H1 (cell line): Measurements from ENCODE around the gene VAMP3. TPM values are rescaled to one million over a fixed set of nuclear protein-coding genes. Genes with fewer than 3 reads are reported as not detected.

Experiments
- CEBPB ChIP-seq: IDR thresholded peaks from 2 replicates; pipeline ENCODE4 v1.6.1; 2012; ENCODE audit warnings: low read depth, low read length
- GABPA ChIP-seq: IDR thresholded peaks from 2 replicates; pipeline ENCODE4 v1.6.1; 2011; ENCODE audit warnings: mild to moderate bottlenecking, low read length, moderate library complexity, borderline replicate concordance; ENCODE audit not compliant: insufficient read depth
- MAFK ChIP-seq: IDR thresholded peaks from 2 replicates; pipeline ENCODE4 v1.6.1; 2012; ENCODE audit warnings: low read depth, mild to moderate bottlenecking, improper control_type of control experiment, low read length
- POLR2A ChIP-seq, 2 experiments: IDR thresholded peaks; 1 replicate in 1 of 2; 2 replicates in 1 of 2; pipeline ENCODE4 v1.6.1; 2011; ENCODE audit warnings: low read depth in 2 of 2, low read length in 2 of 2, mild to moderate bottlenecking in 2 of 2; ENCODE audit errors: control extremely low read depth in 1 of 2
- SRF ChIP-seq: IDR thresholded peaks from 2 replicates; pipeline ENCODE4 v1.6.1; 2011; ENCODE audit warnings: mild to moderate bottlenecking, low read depth, low read length, moderate library complexity
- YY1 ChIP-seq: IDR thresholded peaks from 2 replicates; pipeline ENCODE4 v1.6.1; 2011; ENCODE audit warnings: low read depth, mild to moderate bottlenecking, low read length
- ZNF274 ChIP-seq: IDR thresholded peaks from 2 replicates; pipeline ENCODE4 v1.7.0; 2012; ENCODE audit warnings: low read length, borderline replicate concordance; ENCODE audit errors: extremely low read depth
- polyA plus RNA-seq, 7 experiments: library from polyadenylated mRNA; depleted of rRNA in 3 of 7; stranded (reverse) in 5 of 7; unstranded in 2 of 7; fragments of >200 nt in 5 of 7; fragments of 200-250 nt in 2 of 7; gene quantifications; 1 replicate in 5 of 7; 2 replicates in 1 of 7; 4 replicates in 1 of 7; pipeline versions ENCODE4 v1.2.1 to v1.2.3, GENCODE V29; 2011 to 2013; ENCODE audit warnings: missing spikeins in 2 of 7, mixed read lengths in 2 of 7
- total RNA-seq: library from RNA; stranded (reverse); fragmentation: NEBNext Ultra II Directional; extraction: Animal tissue kit (Norgen Biotek cat#: 25700); gene quantifications from 2 replicates; pipeline ENCODE4 v1.2.1, GENCODE V29; 2021
- TF ChIP-seq, protein P1 (sequence below): fragments of 300-600 bp; sonication (generic); IDR thresholded peaks from 2 replicates; pipeline ENCODE4 v1.7.1; 2012; ENCODE audit warnings: low read length, moderate library complexity, mild to moderate bottlenecking, inconsistent platforms; ENCODE audit not compliant: insufficient replicate concordance

Gene VAMP3
- total and polyA plus RNA-seq, 2 of the 8 experiments (the other 6 are each of a cell fraction or from before 2014, with no cell fraction given), result 27.9 to 36.7 TPM

GRCh38 chr1:7826363-7826762 is 55.3 kb downstream of the VAMP3 start (continued):
- TF ChIP-seq, protein P1, sequence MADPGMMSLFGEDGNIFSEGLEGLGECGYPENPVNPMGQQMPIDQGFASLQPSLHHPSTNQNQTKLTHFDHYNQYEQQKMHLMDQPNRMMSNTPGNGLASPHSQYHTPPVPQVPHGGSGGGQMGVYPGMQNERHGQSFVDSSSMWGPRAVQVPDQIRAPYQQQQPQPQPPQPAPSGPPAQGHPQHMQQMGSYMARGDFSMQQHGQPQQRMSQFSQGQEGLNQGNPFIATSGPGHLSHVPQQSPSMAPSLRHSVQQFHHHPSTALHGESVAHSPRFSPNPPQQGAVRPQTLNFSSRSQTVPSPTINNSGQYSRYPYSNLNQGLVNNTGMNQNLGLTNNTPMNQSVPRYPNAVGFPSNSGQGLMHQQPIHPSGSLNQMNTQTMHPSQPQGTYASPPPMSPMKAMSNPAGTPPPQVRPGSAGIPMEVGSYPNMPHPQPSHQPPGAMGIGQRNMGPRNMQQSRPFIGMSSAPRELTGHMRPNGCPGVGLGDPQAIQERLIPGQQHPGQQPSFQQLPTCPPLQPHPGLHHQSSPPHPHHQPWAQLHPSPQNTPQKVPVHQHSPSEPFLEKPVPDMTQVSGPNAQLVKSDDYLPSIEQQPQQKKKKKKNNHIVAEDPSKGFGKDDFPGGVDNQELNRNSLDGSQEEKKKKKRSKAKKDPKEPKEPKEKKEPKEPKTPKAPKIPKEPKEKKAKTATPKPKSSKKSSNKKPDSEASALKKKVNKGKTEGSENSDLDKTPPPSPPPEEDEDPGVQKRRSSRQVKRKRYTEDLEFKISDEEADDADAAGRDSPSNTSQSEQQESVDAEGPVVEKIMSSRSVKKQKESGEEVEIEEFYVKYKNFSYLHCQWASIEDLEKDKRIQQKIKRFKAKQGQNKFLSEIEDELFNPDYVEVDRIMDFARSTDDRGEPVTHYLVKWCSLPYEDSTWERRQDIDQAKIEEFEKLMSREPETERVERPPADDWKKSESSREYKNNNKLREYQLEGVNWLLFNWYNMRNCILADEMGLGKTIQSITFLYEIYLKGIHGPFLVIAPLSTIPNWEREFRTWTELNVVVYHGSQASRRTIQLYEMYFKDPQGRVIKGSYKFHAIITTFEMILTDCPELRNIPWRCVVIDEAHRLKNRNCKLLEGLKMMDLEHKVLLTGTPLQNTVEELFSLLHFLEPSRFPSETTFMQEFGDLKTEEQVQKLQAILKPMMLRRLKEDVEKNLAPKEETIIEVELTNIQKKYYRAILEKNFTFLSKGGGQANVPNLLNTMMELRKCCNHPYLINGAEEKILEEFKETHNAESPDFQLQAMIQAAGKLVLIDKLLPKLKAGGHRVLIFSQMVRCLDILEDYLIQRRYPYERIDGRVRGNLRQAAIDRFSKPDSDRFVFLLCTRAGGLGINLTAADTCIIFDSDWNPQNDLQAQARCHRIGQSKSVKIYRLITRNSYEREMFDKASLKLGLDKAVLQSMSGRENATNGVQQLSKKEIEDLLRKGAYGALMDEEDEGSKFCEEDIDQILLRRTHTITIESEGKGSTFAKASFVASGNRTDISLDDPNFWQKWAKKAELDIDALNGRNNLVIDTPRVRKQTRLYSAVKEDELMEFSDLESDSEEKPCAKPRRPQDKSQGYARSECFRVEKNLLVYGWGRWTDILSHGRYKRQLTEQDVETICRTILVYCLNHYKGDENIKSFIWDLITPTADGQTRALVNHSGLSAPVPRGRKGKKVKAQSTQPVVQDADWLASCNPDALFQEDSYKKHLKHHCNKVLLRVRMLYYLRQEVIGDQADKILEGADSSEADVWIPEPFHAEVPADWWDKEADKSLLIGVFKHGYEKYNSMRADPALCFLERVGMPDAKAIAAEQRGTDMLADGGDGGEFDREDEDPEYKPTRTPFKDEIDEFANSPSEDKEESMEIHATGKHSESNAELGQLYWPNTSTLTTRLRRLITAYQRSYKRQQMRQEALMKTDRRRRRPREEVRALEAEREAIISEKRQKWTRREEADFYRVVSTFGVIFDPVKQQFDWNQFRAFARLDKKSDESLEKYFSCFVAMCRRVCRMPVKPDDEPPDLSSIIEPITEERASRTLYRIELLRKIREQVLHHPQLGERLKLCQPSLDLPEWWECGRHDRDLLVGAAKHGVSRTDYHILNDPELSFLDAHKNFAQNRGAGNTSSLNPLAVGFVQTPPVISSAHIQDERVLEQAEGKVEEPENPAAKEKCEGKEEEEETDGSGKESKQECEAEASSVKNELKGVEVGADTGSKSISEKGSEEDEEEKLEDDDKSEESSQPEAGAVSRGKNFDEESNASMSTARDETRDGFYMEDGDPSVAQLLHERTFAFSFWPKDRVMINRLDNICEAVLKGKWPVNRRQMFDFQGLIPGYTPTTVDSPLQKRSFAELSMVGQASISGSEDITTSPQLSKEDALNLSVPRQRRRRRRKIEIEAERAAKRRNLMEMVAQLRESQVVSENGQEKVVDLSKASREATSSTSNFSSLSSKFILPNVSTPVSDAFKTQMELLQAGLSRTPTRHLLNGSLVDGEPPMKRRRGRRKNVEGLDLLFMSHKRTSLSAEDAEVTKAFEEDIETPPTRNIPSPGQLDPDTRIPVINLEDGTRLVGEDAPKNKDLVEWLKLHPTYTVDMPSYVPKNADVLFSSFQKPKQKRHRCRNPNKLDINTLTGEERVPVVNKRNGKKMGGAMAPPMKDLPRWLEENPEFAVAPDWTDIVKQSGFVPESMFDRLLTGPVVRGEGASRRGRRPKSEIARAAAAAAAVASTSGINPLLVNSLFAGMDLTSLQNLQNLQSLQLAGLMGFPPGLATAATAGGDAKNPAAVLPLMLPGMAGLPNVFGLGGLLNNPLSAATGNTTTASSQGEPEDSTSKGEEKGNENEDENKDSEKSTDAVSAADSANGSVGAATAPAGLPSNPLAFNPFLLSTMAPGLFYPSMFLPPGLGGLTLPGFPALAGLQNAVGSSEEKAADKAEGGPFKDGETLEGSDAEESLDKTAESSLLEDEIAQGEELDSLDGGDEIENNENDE, result no peak
- TF ChIP-seq ZNF274, result no peak
- TF ChIP-seq POLR2A (IDR thresholded peaks at IDR 0.05; ENCODE audit: control extremely low read depth in 1 of 2, low read depth in 2 of 2, low read length in 2 of 2), result no peak
- TF ChIP-seq MAFK, result no peak
- TF ChIP-seq SRF, result no peak
- no peak for TF ChIP-seq CEBPB
- no peak for TF ChIP-seq GABPA
- TF ChIP-seq YY1, result no peak
